GM18868 (cell line): ENCODE measurements around the gene NECAP2.
A peak's percentile ranks its signal among the peaks of the same experiment; 100 is the strongest.
"Not testable (repeated sequence)": the region's sequence is repeated elsewhere in the genome, so short reads cannot be mapped to it uniquely, and the experiment has no call there.

Experiments used
- ATAC-seq: cut with Tn5 transposase; IDR thresholded peaks from one replicate; pipeline ENCODE4 v1.9.1; 2021; ENCODE audit warnings: mild to moderate bottlenecking, moderate library complexity; ENCODE audit not compliant: unreplicated experiment

NECAP2 gene

GRCh38 chr1:16492937-16493336, 52.4 kb downstream of the NECAP2 start:
- ATAC-seq = not testable (repeated sequence)

DNA sequence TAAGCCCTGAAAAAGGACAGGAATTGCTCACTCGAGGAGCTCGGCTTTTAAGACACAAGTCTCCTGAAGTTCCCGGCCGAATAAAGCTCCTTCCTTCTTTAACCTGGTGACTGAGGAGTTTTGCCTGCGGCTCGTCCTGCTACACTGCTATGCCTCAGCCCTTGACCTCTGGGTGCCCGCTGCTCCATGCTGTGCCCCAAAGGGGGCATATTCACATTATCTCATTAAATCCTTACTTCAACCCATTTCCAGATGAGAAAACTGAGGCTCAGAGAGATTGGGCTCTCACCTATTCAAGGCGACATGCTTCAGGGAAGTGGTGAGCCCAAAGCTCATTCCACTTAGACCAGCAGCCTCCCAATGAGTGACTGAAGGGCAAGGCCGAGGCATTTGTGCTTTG, 53.2 kb downstream of the NECAP2 start:
- ATAC-seq = not testable (repeated sequence)

DNA sequence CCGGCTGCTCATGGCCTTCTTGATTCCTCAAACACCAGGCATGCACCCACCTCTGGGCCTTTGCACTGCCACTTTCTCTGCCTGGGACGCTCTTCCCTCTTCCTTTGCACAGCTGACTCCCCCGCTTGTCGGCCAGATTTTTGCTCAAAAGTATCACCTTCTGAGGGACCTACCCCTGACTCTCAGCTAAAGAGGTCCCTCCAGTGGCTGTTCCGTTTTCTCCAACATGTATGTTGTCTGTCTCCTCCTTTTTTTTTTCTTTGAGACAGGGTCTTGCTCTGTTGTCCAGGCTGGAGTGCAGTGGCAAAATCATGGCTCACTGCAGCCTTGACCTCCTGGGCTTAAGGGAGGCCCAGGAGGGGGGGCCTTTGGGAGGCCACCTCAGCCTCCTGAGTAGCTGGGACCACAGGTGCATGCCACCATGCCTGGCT, 57.0 kb downstream of the NECAP2 start:
- not testable (repeated sequence) for ATAC-seq

DNA sequence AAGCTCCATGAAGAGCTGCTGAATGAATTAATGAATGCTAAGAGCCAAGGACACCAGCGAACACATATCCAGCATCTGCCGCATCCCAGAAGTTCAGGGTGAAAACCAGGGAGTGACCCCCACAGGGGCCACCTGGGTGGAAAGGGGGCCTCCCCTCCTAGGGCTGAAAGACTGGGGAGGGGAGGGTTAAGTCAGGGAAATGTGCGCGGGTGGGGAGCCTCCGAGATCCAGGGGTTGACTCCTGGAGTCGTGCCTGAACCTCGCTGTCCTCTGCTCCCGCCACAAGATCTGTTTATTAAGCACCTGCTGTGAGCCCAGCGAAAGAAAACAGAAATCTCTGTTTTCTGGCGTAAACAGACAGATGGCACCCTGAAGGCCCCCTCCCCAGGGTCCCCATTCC, 57.5 kb downstream of the NECAP2 start:
- not testable (repeated sequence) for ATAC-seq

DNA sequence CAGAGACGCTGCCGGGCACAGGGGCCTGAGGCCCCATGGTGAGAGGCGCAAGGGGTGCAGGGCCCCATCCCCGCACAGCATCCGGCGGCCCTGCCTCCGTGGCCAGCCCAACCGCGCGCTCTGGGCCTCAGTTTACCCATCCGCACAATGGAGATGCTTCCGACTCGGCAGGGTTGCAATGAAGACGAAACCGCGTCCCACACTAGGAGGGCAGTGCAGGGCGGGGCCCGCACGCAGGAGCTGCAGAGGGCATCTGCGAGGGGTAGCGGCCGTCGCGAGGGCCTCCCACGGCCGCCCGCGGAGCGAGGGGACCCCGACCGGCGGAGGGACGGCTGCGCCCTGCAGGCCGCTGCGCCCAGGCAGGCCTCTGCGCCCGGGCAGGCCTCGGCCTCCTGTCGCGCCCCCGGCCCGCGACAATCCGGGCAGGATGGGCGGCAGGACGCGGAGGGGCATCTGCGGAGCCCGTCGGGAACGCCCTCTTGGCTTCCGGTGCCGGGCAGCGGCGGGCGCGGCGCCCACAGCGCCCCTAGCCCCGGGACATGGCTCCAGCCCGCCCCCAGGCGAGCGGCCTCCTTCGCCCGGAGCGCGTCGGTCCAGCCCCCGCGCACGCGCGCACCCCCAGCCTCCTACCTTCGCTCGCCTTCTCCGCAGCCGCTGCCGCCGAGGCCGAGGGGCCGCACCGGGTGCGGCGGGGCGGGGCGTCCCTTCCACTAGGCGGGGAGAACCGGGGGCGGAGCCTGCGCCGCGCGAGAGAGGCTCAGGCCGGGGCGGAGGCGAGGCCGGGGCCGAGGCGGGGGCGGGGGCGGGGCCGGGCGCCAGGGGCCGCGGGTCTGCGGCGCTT, 58.3 kb downstream of the NECAP2 start:
- peak; percentile 84 for ATAC-seq

DNA sequence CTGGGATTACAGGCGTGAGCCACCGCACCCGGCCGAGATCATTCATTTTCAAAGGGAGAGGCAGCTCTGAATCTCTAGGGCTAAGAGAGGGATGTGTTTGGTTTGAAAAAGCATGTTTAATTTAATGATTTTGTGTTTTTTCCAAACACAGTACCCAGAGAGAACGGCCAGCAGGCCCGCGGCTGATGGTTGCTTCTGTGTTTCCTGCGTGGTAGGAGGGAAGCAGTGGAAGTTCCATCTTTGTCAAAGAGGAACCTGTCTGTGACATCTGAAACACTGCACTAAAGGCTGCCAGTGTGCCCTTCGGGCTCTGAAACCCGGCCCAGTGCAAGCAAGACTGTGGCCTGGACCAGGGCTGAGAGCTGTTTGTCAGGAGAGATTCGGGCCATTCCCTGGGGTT, 59.9 kb downstream of the NECAP2 start:
- not testable (repeated sequence) for ATAC-seq

DNA sequence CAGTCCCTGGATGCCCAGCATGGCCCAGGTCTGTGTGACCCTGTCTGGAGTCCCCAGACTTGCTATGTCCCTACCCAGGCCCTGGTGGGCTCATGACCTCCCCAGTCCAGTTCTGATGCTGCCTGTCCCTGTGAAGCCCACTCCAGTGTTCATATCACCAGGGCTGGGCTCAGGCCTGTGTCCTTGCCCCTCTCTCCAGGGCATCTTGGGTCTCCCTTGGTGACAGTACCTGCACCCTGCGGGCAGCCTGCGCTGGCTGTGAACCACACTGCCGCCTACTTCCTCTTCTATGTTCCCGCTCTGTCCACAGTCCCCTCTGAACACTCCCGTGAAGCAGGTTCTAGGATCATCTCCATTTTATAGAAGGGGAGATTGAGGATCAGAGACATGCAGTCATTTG, 60.5 kb downstream of the NECAP2 start:
- not testable (repeated sequence) for ATAC-seq

DNA sequence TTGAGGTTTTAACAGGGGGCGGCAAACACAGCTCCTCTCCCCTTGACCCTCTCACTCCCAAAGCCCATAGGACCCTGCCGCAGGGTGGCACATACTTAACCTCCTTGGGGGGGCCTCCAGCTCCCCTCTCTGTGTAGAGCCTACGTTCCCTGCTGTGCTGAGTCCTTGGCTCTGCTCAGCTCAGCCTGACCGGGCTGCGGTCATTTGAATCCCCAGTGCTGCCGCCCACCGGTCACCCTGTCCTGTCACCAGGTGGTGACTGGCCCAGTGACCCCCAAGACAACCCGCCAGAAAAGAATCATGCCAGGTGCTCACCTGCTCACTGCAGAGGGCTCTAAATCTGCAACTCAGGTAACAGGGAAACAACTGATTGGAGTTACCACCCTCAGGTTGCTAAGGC, 60.9 kb downstream of the NECAP2 start:
- not testable (repeated sequence) for ATAC-seq

- no peak for ATAC-seq
These were observed 63.0 kb downstream of the NECAP2 start for GRCh38 chr1:16503494-16503893.

DNA sequence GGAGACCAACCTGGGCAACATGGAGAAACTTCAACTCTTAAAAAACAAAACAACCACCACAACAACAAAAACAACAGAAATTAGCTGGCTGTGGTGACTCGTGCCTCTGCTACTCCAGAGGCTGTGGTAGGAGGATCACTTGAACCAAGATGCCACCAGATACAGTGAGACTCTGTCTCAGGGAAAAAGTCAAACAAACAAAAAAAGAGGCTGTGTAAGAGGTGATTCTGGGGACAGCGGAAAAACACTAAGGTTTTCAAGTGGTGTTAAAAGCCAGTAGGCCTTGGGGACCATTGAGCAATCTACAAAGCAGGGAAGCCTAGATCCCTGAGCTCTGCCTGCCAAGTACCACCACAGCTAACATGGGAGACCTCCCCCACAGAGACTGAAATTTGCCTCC, 65.3 kb downstream of the NECAP2 start:
- ATAC-seq = not testable (repeated sequence)

DNA sequence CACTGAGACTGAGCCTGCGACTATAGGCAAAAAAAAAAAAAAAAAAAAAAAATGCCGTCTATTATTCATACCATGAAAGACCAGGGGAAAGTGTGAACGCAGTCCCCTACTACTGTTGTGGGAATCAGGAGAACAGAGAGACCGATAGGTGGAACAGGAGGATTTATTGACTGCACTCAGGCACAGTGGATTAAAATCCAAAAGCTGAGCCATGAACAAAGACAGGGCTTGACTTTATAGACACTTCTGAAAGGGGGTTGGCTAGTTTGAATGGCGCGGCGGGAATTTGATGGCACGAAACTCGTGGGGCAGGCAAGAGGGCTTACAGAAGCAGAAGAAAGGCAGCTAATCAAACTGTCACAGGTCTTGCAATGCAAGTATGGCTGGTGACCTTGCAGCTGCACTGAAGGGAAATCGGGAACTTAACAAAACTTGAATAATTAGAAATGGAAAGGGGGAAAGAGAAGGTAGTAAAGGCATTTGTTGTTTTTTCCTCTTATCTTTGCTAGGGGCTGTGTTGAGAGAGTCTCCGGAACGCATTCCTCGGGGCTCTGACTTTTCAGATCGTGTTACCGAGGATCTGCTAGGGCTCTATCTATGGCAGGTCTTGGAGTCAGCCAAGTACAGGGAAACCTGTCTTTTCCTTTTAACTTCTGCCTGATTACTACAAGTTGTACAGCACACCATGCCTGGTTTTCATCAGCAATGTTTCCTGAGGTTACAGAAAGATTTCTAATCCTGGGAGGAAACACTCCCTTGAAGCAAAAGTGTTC, 66.0 kb downstream of the NECAP2 start:
- not testable (repeated sequence) for ATAC-seq

GRCh38 chr1:16508861-16509445, 68.4 kb downstream of the NECAP2 start:
- ATAC-seq = not testable (repeated sequence)
